Spleen (tissue), 7 donors: ENCODE results near the gene TGM4.

ENCODE experiments used
- CTCF ChIP-seq, 11 experiments: fragments of 200-600 bp in 7 of 11; fragments of 450-650 bp in 4 of 11; sonication (generic) in 4 of 11; IDR thresholded peaks in 8 of 11; conservative IDR thresholded peaks in 3 of 11; 1 replicate in 7 of 11; 2 replicates in 4 of 11; pipeline versions ENCODE4 v1.4.0 to v1.8.0; 2016 to 2021; ENCODE audit warnings: antibody characterized with exemption in 11 of 11, inconsistent platforms in 4 of 11, mild to moderate bottlenecking in 1 of 11
- POLR2AphosphoS5 ChIP-seq, 3 donors: sonication (generic); formaldehyde crosslinking; IDR thresholded peaks; one replicate each; pipeline ENCODE4 v1.5.1; 2017; ENCODE audit warnings: antibody characterized with exemption in 3 of 3
- donor health status: DM: no; HTN: no; CAD: no; lungs with moderate emphysema.
- donor health status: DM: no; HTN: no; CAD: no.
- donor health status: DM: no; HTN: no; CAD: no.

- TF ChIP-seq CTCF (IDR thresholded peaks at IDR 0.05 in 8 of 11, conservative IDR thresholded peaks at IDR 0.05 in 3 of 11) (no peak), POLR2AphosphoS5 (IDR thresholded peaks at IDR 0.05) (no peak)
These were observed 12.2 kb upstream of the TGM4 start for GRCh38 chr3:44862226-44862637.
